GM23338 (cell line): ENCODE results near the gene PAPPA2. TPM values are rescaled to one million over a fixed set of nuclear protein-coding genes. Genes with fewer than 3 reads are reported as not detected.

Experiments
- ATAC-seq: fragments of 200-7000 bp; cut with Tn5 transposase; 3 replicates; pipeline ENCODE4 v1.9.1; 2020
- DNase-seq: peaks from one replicate; pipeline ENCODE4 v3.0.0-alpha.2; 2015; ENCODE audit warnings: low spot score
- H2AFZ ChIP-seq: fragments of 200-600 bp; sonication (generic); 2 replicates; pipeline ENCODE4 v1.8.0; 2016; ENCODE audit warnings: antibody characterized with exemption, mild to moderate bottlenecking, moderate library complexity
- H3F3A ChIP-seq: fragments of 200-600 bp; sonication (generic); replicated peaks from 2 replicates; pipeline ENCODE4 v1.8.0; 2017; ENCODE audit warnings: antibody characterized with exemption, mixed run types, low read depth
- H3K27ac ChIP-seq: fragments of 200-600 bp; sonication (generic); 2 replicates; pipeline ENCODE4 v1.6.1; 2016; ENCODE audit warnings: low read depth
- H3K27me3 ChIP-seq: fragments of 200-600 bp; sonication (generic); 2 replicates; pipeline ENCODE4 v1.8.0; 2016; ENCODE audit warnings: mild to moderate bottlenecking, mixed run types, moderate library complexity; ENCODE audit not compliant: insufficient read depth
- H3K36me3 ChIP-seq: fragments of 200-600 bp; sonication (generic); 2 replicates; pipeline ENCODE4 v1.8.0; 2016; ENCODE audit warnings: mild to moderate bottlenecking; ENCODE audit not compliant: insufficient read depth
- H3K4me1 ChIP-seq: fragments of 200-600 bp; sonication (generic); 2 replicates; pipeline ENCODE4 v1.8.0; 2016; ENCODE audit warnings: mild to moderate bottlenecking, moderate library complexity; ENCODE audit not compliant: insufficient read depth
- H3K4me2 ChIP-seq: fragments of 200-600 bp; sonication (generic); 2 replicates; pipeline ENCODE4 v1.7.1; 2017; ENCODE audit warnings: mixed run types
- H3K4me3 ChIP-seq: fragments of 200-600 bp; sonication (generic); 2 replicates; pipeline ENCODE4 v1.6.1; 2016; ENCODE audit warnings: mixed run types
- H3K79me2 ChIP-seq: fragments of 200-600 bp; sonication (generic); replicated peaks from 2 replicates; pipeline ENCODE4 v1.8.0; 2017; ENCODE audit warnings: mild to moderate bottlenecking; ENCODE audit not compliant: insufficient read depth
- H3K9me2 ChIP-seq: fragments of 200-600 bp; sonication (generic); 2 replicates; pipeline ENCODE4 v1.8.0; 2017; ENCODE audit not compliant: insufficient read depth
- H4K20me1 ChIP-seq: fragments of 200-600 bp; sonication (generic); replicated peaks from 2 replicates; pipeline ENCODE4 v1.8.0; 2017; ENCODE audit warnings: mild to moderate bottlenecking; ENCODE audit not compliant: insufficient read depth
- H3K27ac Mint-ChIP-seq: 2 replicates; pipeline ENCODE4 v1.8.0; 2020; ENCODE audit warnings: inconsistent platforms, mild to moderate bottlenecking, moderate library complexity, mixed read lengths
- H3K27me3 Mint-ChIP-seq: 3 replicates; pipeline ENCODE4 v1.8.0; 2022; ENCODE audit warnings: low read depth, mild to moderate bottlenecking, moderate library complexity, mixed read lengths, inconsistent platforms; ENCODE audit not compliant: insufficient read depth, poor library complexity
- H3K36me3 Mint-ChIP-seq: 3 replicates; pipeline ENCODE4 v1.8.0; 2021; ENCODE audit warnings: low read depth, mild to moderate bottlenecking, inconsistent platforms, moderate library complexity, mixed read lengths
- H3K4me1 Mint-ChIP-seq: 3 replicates; pipeline ENCODE4 v1.8.0; 2020; ENCODE audit warnings: mild to moderate bottlenecking, inconsistent platforms, mixed read lengths
- H3K4me3 Mint-ChIP-seq: 3 replicates; pipeline ENCODE4 v1.8.0; 2021; ENCODE audit warnings: moderate library complexity, mild to moderate bottlenecking, inconsistent platforms, mixed read lengths
- H3K9me3 Mint-ChIP-seq: 3 replicates; pipeline ENCODE4 v1.8.0; 2020; ENCODE audit warnings: moderate library complexity, mild to moderate bottlenecking, inconsistent platforms, mixed read lengths
- CTCF ChIP-seq, 2 experiments: fragments of 200-600 bp in 1 of 2; sonication (generic) in 1 of 2; conservative IDR thresholded peaks; 2 replicates each; pipeline versions ENCODE4 v1.5.1 to v1.6.1; 2016 to 2017; ENCODE audit warnings: antibody characterized with exemption in 2 of 2, low read depth in 2 of 2, mild to moderate bottlenecking in 2 of 2, moderate library complexity in 1 of 2
- ETS1 ChIP-seq: IDR thresholded peaks from 2 replicates; pipeline ENCODE4 v1.6.1; 2016; ENCODE audit warnings: antibody characterized with exemption
- EZH2 ChIP-seq: fragments of 200-600 bp; sonication (generic); IDR thresholded peaks from one replicate; pipeline ENCODE4 v1.8.0; 2017; ENCODE audit warnings: antibody characterized with exemption, mild to moderate bottlenecking, low read depth; ENCODE audit not compliant: unreplicated experiment
- ZNF331 ChIP-seq: fragments of 250-450 bp; sonication (Bioruptor Pico); IDR thresholded peaks from 2 replicates; pipeline ENCODE4 v1.5.0; 2020; ENCODE audit warnings: low read depth, mild to moderate bottlenecking, moderate library complexity
- ZNF462 ChIP-seq: fragments of 250-450 bp; sonication (Bioruptor Pico); IDR thresholded peaks from 2 replicates; pipeline ENCODE4 v1.5.0; 2020; ENCODE audit warnings: mild to moderate bottlenecking, moderate library complexity
- polyA plus RNA-seq: library from polyadenylated mRNA; unstranded; fragments of >200 nt; fragmentation: Nextera tagmentation; extraction: Ambion mirVana; gene quantifications from 2 replicates; pipeline ENCODE4 v1.2.1, GENCODE V29; 2016
- total RNA-seq: library from RNA; depleted of rRNA; stranded (reverse); fragments of >200 nt; shearing (Covaris generic); gene quantifications from 2 replicates; pipeline ENCODE4 v1.2.3, GENCODE V29; 2014

The PAPPA2 gene
- total and polyA plus RNA-seq, 2 experiments from 2014 or later = 1.4 to 1.7 TPM

- DNase-seq (peak; percentile 30), ATAC-seq (no peak)
- Histone ChIP-seq H3K9me2 (no peaks in the 10 kb centered on the region), H3K4me1 (peaks cover 32% of the 10 kb centered on the region), H2AFZ (no peak overlapping the region), H3F3A (no peaks in the 10 kb centered on the region), H3K36me3 (no peaks in the 10 kb centered on the region), H3K79me2 (no peaks in the 10 kb centered on the region), H3K27ac (no peak overlapping the region), H3K4me3 (no peak overlapping the region), H4K20me1 (no peaks in the 10 kb centered on the region), H3K4me2 (no peak overlapping the region), H3K27me3 (no peaks in the 10 kb centered on the region)
- no peaks in the 10 kb centered on the region for H3K27me3 Mint-ChIP-seq
- H3K4me1 Mint-ChIP-seq = peaks cover 28% of the 10 kb centered on the region
- H3K9me3 Mint-ChIP-seq = peaks cover 4% of the 10 kb centered on the region; the same call in 1 of the 3 replicates
- H3K36me3 Mint-ChIP-seq = peaks cover 3% of the 10 kb centered on the region; the same call in 1 of the 3 replicates
- TF ChIP-seq EZH2 = no peak
- no peak overlapping the region for H3K27ac Mint-ChIP-seq
- no peak overlapping the region for H3K4me3 Mint-ChIP-seq
These were observed 353.3 kb downstream of the PAPPA2 start for GRCh38 chr1:176816232-176816631.

GRCh38 chr1:176820391-176821031, 357.5 kb downstream of the PAPPA2 start:
- Mint-ChIP-seq H3K9me3 (no peaks in the 10 kb centered on the region), H3K27me3 (no peaks in the 10 kb centered on the region), H3K4me3 (no peak overlapping the region), H3K36me3 (no peaks in the 10 kb centered on the region), H3K27ac (no peak overlapping the region), H3K4me1 (peaks cover 4% of the 10 kb centered on the region)
- Histone ChIP-seq H3K4me3 (no peak overlapping the region), H3K79me2 (no peaks in the 10 kb centered on the region), H3K4me2 (no peak overlapping the region), H3K9me2 (peaks cover 5% of the 10 kb centered on the region; the same call in 1 of the 2 replicates), H3F3A (no peaks in the 10 kb centered on the region), H3K27me3 (no peaks in the 10 kb centered on the region), H3K27ac (no peak overlapping the region), H2AFZ (no peak overlapping the region), H4K20me1 (no peaks in the 10 kb centered on the region), H3K4me1 (0 out of 2 replicates have a peak, but pooled peaks cover 4% of the 10 kb centered on the region), H3K36me3 (no peaks in the 10 kb centered on the region)
- DNase-seq (no peak), ATAC-seq (no peak)
- TF ChIP-seq ZNF462 (CRISPR knock-in tag) (no peak), ZNF331 (CRISPR knock-in tag) (no peak), ETS1 (no peak), CTCF (conservative IDR thresholded peaks at IDR 0.05; ENCODE audit: low read depth in 2 of 2) (peak in 1 of 2 experiments; percentile 25; a peak in 1 of 4 replicates)
